GM12878 (cell line): ENCODE data around the gene LIN52.

Experiments used
- CBX3 ChIP-seq: fragments of 200-600 bp; sonication (generic); IDR thresholded peaks from 2 replicates; pipeline ENCODE4 v1.6.1; 2016; ENCODE audit warnings: low read depth, borderline replicate concordance
- CREB1 ChIP-seq: IDR thresholded peaks from 2 replicates; pipeline ENCODE4 v1.6.1; 2012; ENCODE audit warnings: low read depth, mild to moderate bottlenecking, inconsistent platforms
- CTCF ChIP-seq, 3 experiments: IDR thresholded peaks in 2 of 3; conservative IDR thresholded peaks in 1 of 3; 2 replicates each; pipeline ENCODE4 v1.5.1; 2011; ENCODE audit warnings: low read depth in 3 of 3, low read length in 3 of 3, mild to moderate bottlenecking in 3 of 3, control low read depth in 2 of 3, moderate library complexity in 2 of 3, inconsistent platforms in 1 of 3, mixed read lengths in 1 of 3; ENCODE audit not compliant: control insufficient read depth in 2 of 3, insufficient read depth in 1 of 3; ENCODE audit errors: extremely low read depth in 1 of 3
- GABPA ChIP-seq: IDR thresholded peaks from 2 replicates; pipeline ENCODE4 v1.6.1; 2014; ENCODE audit warnings: antibody characterized with exemption, low read depth, mild to moderate bottlenecking, inconsistent platforms
- KDM1A ChIP-seq: fragments of 200-600 bp; sonication (generic); IDR thresholded peaks from 2 replicates; pipeline ENCODE4 v1.6.1; 2016; ENCODE audit warnings: borderline replicate concordance
- MXI1 ChIP-seq: fragments of 150-350 bp; IDR thresholded peaks from 2 replicates; pipeline ENCODE4 v1.6.1; 2011; ENCODE audit warnings: low read depth, mild to moderate bottlenecking, inconsistent platforms, low read length, improper control_type of control experiment
- POLR2A ChIP-seq: IDR thresholded peaks from 2 replicates; pipeline ENCODE4 v1.6.1; 2011; ENCODE audit warnings: low read depth, mild to moderate bottlenecking, low read length
- RAD21 ChIP-seq: IDR thresholded peaks from 2 replicates; pipeline ENCODE4 v1.6.1; 2011; ENCODE audit warnings: mild to moderate bottlenecking, low read depth, low read length, moderate library complexity; ENCODE audit not compliant: insufficient read depth
- SIN3A ChIP-seq: IDR thresholded peaks from 2 replicates; pipeline ENCODE4 v1.6.1; 2012; ENCODE audit warnings: low read depth, low read length, improper control_type of control experiment
- ZBTB11 ChIP-seq: fragments of 450-650 bp; formaldehyde crosslinking; IDR thresholded peaks from 2 replicates; pipeline ENCODE4 v1.5.0; 2022; ENCODE audit warnings: mild to moderate bottlenecking, missing genetic modification characterization
- ZNF274 ChIP-seq: IDR thresholded peaks from one replicate; pipeline ENCODE4 v1.8.0; 2011; ENCODE audit not compliant: insufficient read length, insufficient read depth
- TF ChIP-seq, protein P1 (sequence below): IDR thresholded peaks from 2 replicates; pipeline ENCODE4 v1.6.1; 2012; ENCODE audit warnings: improper control_type of control experiment, low read depth, low read length; ENCODE audit not compliant: insufficient replicate concordance

DNA sequence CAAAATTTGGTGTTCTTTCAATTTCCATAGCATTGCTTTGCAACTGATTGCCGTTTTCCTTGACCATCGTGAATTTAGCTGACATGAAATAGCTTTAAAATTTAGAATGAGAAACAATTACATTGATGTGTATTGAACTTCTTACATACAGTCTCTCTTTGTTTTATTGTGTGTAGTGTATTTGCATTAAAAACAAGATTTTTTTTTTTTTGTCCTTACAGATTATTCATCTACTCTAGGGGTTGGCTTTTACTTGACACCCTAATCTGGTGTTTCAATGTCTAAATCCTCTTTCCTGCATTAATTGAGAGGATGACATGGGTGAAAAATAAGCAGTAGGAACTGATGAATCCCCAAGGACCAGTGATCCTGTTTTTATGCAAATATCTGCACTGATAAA, 20.6 kb downstream of the LIN52 start:
- no peak for TF ChIP-seq ZBTB11
- TF ChIP-seq SIN3A = no peak
- no peak for TF ChIP-seq KDM1A
- no peak for TF ChIP-seq ZNF274
- TF ChIP-seq CBX3 = no peak
- TF ChIP-seq CREB1 = no peak
- TF ChIP-seq, protein P1, sequence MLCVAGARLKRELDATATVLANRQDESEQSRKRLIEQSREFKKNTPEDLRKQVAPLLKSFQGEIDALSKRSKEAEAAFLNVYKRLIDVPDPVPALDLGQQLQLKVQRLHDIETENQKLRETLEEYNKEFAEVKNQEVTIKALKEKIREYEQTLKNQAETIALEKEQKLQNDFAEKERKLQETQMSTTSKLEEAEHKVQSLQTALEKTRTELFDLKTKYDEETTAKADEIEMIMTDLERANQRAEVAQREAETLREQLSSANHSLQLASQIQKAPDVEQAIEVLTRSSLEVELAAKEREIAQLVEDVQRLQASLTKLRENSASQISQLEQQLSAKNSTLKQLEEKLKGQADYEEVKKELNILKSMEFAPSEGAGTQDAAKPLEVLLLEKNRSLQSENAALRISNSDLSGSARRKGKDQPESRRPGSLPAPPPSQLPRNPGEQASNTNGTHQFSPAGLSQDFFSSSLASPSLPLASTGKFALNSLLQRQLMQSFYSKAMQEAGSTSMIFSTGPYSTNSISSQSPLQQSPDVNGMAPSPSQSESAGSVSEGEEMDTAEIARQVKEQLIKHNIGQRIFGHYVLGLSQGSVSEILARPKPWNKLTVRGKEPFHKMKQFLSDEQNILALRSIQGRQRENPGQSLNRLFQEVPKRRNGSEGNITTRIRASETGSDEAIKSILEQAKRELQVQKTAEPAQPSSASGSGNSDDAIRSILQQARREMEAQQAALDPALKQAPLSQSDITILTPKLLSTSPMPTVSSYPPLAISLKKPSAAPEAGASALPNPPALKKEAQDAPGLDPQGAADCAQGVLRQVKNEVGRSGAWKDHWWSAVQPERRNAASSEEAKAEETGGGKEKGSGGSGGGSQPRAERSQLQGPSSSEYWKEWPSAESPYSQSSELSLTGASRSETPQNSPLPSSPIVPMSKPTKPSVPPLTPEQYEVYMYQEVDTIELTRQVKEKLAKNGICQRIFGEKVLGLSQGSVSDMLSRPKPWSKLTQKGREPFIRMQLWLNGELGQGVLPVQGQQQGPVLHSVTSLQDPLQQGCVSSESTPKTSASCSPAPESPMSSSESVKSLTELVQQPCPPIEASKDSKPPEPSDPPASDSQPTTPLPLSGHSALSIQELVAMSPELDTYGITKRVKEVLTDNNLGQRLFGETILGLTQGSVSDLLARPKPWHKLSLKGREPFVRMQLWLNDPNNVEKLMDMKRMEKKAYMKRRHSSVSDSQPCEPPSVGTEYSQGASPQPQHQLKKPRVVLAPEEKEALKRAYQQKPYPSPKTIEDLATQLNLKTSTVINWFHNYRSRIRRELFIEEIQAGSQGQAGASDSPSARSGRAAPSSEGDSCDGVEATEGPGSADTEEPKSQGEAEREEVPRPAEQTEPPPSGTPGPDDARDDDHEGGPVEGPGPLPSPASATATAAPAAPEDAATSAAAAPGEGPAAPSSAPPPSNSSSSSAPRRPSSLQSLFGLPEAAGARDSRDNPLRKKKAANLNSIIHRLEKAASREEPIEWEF = no peak
- no peak for TF ChIP-seq MXI1
- no peak for TF ChIP-seq CTCF (IDR thresholded peaks at IDR 0.05 in 2 of 3, conservative IDR thresholded peaks at IDR 0.05 in 1 of 3; ENCODE audit: control insufficient read depth in 2 of 3, extremely low read depth in 1 of 3, insufficient read depth in 1 of 3, low read depth in 3 of 3, low read length in 3 of 3)
- TF ChIP-seq POLR2A = no peak
- TF ChIP-seq RAD21 = no peak
- no peak for TF ChIP-seq GABPA
